Activated CD8-positive, alpha-beta memory T cell treated with anti-CD3 and anti-CD28 coated beads, Interleukin-2, amount 50 U/mL, for 48 hours (primary cell): ENCODE results near the gene SCARF2.
A peak's percentile ranks its signal among the peaks of the same experiment; 100 is the strongest.
"Not testable (repeated sequence)": the region's sequence is repeated elsewhere in the genome, so short reads cannot be mapped to it uniquely, and the experiment has no call there.

Experiments used
- DNase-seq: peaks from one replicate; pipeline ENCODE4 v3.0.0-alpha.2; 2020

The SCARF2 gene, protein sequence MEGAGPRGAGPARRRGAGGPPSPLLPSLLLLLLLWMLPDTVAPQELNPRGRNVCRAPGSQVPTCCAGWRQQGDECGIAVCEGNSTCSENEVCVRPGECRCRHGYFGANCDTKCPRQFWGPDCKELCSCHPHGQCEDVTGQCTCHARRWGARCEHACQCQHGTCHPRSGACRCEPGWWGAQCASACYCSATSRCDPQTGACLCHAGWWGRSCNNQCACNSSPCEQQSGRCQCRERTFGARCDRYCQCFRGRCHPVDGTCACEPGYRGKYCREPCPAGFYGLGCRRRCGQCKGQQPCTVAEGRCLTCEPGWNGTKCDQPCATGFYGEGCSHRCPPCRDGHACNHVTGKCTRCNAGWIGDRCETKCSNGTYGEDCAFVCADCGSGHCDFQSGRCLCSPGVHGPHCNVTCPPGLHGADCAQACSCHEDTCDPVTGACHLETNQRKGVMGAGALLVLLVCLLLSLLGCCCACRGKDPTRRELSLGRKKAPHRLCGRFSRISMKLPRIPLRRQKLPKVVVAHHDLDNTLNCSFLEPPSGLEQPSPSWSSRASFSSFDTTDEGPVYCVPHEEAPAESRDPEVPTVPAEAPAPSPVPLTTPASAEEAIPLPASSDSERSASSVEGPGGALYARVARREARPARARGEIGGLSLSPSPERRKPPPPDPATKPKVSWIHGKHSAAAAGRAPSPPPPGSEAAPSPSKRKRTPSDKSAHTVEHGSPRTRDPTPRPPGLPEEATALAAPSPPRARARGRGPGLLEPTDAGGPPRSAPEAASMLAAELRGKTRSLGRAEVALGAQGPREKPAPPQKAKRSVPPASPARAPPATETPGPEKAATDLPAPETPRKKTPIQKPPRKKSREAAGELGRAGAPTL

DNA sequence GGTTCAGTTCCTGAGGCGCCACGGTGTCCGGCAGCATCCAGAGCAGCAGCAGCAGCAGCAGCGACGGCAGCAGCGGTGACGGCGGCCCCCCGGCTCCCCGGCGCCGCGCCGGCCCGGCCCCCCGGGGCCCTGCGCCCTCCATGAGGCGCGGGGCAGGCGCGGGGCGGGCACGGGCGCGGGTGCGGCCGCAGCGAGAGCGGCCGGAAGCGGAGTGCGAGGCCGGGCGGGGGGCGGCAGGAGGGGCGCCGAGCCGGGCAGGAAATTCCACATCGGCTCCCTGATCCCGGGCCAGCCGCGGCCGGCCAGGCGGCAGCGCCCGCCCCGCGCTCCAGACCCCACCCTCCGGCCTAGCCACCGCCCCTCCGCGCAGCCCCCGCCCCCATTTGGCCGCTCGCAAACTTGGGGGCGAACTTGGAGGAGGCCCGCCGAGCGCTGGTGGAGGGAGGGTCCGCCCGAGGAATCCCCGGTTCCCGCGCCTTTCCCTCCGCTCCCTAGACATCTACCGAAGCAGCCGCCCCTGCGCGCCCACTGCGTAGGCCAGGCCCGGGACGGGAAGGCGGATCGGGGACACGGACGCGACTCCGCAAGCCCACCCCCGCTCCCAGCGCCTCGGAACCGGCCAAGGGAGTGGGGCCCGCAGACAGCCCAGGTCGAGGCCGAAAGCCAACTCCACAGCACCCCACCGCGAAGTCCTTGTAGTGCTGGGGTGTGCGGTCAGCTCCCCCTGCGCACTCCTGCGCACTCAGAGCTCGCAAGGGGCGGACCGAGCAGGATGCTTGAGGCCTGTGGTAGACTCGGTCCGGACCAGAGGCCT lies at the start of gene SCARF2:
Gene SCARF2 (minus strand): TSS at position 213 of the 814 bp plus-strand sequence. CDS start 71 bp downstream, at position 142.
- no peak for DNase-seq

DNA sequence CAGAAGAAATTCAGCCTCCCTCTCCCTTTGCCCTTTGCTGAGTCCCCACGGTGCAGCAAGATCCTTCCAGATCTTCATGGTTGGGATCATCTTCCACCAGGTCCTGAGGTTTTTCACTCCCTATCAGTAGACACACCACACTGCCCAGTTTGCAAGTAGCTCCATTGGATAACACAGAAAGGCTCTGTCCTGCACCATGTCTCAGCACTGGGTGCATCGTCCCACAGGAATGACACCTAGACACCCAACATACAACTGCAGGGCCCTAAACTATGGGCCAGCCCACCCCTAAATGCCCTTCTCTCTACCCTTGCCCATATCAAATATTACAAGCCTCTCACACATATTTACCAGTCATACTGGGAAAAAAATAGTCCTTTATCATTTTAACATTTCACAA lies 48.6 kb upstream of the SCARF2 start:
- no peak for DNase-seq

DNA sequence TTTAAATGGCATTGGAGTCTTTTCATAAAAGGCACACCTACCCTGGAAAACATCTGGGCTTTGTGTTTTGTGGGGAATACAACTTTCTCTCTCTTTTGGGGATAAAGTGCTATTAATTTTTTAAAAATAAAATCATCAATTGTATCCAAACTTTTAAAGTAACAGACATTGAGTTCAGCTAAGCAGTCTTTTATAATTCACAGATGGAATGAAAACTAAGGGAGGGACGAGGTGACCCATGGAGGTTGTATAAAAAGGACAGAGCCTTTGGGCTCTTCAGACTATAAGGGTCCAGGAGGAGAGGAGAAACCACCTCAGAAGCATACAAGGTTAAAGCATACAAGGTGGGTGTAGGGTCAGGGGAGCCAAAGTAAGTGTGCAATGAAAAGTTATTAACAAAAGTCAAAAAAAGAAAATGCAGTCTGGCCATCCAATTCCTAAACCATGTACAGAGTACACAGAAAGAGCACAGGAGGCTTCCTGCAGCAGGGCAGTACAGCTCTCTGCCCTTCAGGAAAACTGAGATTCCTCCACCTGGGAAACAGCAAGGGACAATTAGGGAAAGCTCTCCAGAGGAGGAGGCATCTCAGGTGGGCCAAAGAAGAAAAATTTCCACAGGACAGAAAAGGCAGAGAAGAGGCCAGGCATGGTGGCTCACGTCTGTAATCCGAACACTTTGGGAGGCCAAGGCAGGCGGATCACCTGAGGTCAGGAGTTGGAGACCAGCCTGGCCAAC lies 47.5 kb upstream of the SCARF2 start:
- DNase-seq: no peak

DNA sequence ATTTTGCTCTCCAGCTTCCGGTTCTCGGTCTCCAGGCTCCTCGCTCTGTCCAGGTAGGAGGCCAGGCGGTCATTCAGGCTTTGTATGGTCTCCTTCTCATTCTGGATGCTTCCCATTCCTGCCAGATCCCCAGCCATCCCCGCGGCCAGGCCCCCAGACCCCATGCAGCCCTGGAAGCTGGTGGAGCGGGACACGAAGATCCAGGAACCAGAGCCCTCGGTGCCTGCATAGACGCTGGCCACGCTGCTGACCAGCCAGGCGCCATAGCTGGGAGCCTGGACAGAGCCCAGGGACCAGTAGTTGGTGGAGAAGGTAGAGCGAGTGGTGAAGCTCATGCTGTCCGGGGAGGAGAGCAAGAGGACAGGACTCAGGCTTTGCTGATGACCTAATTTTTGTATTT lies 46.1 kb upstream of the SCARF2 start:
- no peak for DNase-seq

GRCh38 chr22:20483143-20483506 lies 45.5 kb upstream of the SCARF2 start:
- DNase-seq: not testable (repeated sequence)

DNA sequence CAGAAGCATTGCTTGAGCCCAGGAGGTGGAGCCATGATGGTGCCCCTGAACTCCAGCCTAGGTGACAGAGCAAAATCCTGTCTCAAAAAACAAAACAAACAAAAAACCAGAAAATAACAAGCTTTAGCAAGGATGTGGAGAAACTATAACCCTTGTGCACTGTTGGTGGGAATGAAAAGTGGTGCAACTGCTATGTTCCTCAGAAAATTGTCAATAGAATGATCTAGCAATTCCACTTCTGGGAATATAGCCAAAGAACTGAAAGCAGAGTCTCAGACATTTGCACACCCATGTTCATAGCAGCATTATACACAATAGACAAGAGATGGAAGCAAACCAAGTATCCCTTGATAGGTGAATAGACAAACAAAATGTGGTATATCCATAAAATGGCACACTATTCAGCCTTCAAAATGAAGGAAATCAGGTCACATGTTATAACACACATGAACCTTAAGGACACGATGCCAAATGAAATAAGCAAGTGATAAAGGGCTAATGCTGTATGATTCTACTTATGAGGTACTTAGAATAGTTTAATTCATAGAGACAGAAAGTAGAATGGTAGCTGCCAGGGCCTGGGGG lies 42.1 kb upstream of the SCARF2 start:
- DNase-seq: no peak

GRCh38 chr22:20478059-20478458 lies 40.4 kb upstream of the SCARF2 start:
- not testable (repeated sequence) for DNase-seq

DNA sequence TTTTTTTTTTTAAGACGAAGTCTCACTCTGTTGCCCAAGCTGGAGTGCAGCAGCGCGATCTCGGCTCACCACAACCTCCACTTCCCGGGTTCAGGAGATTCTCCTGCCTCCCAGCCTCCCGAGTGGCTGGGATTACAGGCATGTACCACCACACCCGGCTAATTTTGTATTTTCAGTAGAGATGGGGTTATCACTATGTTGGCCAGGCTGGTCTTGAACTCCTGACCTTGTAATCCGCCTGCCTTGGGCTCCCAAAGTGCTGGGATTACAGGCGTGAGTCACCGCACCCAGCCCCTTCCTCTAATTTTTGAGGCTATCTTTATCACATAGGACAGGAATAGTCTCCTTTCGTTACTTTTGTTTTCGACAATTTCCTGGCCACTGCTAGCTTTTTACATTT lies 37.9 kb upstream of the SCARF2 start:
- not testable (repeated sequence) for DNase-seq

- no peak for DNase-seq
Observed at GRCh38 chr22:20475115-20475436, 37.5 kb upstream of the SCARF2 start.

GRCh38 chr22:20472629-20473442 lies 35.2 kb upstream of the SCARF2 start:
- no peak for DNase-seq

- DNase-seq: no peak
Observed at GRCh38 chr22:20471126-20471833, 33.7 kb upstream of the SCARF2 start.

DNA sequence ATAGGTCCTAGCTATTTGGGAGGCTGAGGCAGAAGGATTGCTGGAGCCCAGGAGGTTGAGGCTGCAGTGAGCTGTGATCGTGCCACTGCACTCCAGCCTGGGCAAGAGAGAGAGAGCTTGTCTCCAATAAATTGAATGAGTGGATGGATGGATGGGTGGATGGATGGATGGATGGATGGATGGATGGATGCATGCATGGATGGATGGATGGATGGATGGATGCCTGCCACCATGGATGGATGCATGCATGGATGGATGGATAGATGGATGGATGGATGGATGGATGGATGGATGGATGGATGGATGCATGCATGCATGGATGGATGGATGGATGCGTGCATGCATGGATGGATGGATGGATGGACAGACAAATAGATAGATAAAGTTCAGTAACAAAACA lies 32.9 kb upstream of the SCARF2 start:
- DNase-seq: not testable (repeated sequence)

GRCh38 chr22:20469110-20469868 lies 31.7 kb upstream of the SCARF2 start:
- no peak for DNase-seq

GRCh38 chr22:20466659-20467379 lies 29.2 kb upstream of the SCARF2 start:
- DNase-seq: no peak

DNA sequence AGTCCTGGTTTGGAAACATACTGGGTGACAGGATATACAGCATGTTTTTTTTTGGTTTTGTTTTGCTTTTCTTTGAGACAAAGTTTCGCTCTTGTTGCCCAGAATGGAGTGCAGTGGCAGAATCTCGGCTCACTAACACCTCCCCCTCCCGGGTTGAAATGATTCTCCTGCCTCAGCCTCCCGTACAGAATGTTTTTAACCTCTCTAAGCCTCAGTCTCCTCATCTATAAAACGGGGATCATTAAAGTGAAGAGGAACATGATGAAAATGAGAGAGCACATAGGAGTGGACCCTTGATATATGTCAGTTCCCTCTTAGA lies 28.1 kb upstream of the SCARF2 start:
- no peak for DNase-seq

DNA sequence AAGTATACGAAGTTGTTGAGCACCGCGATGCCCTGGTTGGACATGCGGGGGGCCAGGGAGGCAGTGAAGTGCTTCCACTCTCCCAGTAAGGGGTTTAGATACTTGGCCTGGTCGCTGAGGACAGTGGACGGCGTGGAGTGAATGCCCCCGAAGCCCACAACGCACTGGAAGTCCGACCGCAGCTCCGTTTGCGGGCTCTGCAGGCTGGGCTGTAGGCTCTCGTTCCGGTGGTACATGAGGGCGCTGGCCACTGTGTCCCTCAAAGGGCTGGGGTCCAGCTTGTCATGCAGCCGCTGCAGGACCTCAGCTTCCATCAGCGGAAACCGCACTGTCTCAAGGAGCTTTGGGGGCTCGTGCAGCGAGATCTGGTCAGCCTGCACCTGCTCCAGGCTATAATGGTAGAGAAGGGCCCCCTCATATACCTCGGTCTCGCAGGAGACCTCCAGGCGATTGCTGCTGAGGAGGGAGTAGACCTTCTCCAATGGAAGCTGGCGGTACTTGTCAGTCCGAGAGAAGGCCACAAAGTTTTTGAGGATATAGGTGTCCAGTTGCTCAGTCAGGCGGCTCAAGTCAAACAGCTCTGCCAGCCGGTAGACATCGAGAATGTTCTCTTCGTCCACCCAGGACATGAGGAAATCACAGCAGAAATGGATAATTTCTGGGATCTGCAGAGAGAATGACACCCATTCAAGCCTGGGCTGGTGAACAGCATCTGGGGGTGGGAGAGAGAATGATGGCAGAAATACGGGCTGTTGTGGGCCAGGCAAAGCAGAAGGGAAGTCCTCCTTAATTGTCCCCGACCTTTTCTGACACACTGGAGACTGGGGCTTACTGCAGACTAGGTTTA lies 27.5 kb upstream of the SCARF2 start:
- no peak for DNase-seq

GRCh38 chr22:20464096-20464614 lies 26.5 kb upstream of the SCARF2 start:
- DNase-seq: peak; percentile 70
